NCI-H1694 treated with DMSO at 0.1 percent for 48 hours (cell line): ENCODE measurements around the gene DAW1.
"Not testable (repeated sequence)": the region's sequence is repeated elsewhere in the genome, so short reads cannot be mapped to it uniquely, and the experiment has no call there.

Experiments
- DNase-seq: peaks from one replicate; lab custom pipeline; 2025; lab: John Stamatoyannopoulos, UW

The DAW1 gene, protein sequence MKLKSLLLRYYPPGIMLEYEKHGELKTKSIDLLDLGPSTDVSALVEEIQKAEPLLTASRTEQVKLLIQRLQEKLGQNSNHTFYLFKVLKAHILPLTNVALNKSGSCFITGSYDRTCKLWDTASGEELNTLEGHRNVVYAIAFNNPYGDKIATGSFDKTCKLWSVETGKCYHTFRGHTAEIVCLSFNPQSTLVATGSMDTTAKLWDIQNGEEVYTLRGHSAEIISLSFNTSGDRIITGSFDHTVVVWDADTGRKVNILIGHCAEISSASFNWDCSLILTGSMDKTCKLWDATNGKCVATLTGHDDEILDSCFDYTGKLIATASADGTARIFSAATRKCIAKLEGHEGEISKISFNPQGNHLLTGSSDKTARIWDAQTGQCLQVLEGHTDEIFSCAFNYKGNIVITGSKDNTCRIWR

GRCh38 chr2:227871375-227871791 is at the start of gene DAW1:
Gene DAW1, plus strand, starts transcription at chr2:227871631. Its CDS starts 59 bp downstream, at chr2:227871690.
- DNase-seq, result no peak

DNA sequence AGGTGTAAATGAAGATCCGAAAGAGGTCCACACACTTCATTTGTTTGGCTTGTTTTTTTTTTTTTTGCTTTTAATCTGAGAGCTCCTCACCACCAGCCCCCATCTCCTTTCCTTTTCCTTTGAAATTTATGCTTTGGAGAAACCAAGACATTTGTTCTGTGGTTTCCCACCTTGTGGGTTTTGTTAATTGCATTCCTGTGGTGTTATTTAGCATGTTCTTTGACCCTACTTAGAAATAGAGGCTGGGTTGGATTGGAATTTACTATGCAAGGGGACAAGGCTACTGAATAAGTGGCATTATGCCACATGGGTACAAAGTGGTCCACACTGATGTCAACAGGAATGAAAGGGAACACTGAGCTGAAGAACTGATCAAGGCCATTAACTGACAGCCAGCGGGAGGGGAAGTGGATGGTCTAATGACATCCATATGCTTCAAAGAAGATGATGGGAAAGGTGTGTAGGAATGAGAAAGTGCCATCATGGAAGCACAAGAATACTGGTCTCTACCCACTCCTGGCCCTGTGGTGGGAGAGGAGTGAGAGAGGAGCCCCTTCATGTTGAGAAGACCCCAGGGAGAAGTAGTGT is 48.9 kb upstream of the DAW1 start:
- no peak for DNase-seq

- DNase-seq, result no peak
Observed at GRCh38 chr2:227823922-227824321, 47.5 kb upstream of the DAW1 start.

GRCh38 chr2:227824711-227825110 is 46.7 kb upstream of the DAW1 start:
- no peak for DNase-seq

GRCh38 chr2:227826019-227826521 is 45.4 kb upstream of the DAW1 start:
- DNase-seq, result no peak

DNA sequence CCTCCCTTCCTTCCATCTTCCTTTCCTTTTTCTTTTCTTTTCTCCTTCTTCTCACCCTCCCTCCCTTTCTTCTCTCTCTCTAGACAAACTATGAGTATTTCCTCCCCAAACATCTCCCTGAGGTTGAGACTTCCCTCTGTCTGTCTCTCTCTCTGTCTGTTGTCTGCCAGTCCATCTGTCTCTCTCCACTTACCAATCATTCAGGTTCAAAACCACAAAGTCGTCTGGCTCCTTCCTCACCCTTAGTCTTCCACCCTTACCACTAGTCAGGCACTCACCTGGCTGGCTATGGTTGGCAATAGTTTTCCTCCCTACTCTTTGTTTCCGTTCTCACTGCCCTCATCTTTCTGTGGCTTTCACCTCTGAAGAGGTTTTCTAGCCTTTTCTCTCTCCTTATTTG is 44.9 kb upstream of the DAW1 start:
- DNase-seq, result no peak

DNA sequence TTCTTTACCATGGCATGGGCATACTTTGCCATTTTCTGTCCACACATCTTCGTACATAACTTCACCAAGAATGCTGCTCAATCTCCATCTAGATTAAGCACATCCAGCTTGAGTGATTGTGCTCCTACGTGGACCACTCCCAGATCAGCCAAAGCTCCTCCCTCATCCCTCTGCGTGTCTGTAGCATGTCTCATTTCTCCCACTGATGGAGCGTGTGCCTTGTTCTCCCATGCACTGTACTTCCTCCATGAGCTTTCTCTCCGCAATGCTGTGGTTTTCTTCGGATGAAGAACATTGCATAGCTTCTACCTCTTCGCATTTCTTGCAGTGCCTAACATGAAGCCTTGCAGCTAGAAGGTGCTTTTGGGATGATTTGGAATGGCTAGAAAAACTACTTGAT is 44.3 kb upstream of the DAW1 start:
- no peak for DNase-seq

DNA sequence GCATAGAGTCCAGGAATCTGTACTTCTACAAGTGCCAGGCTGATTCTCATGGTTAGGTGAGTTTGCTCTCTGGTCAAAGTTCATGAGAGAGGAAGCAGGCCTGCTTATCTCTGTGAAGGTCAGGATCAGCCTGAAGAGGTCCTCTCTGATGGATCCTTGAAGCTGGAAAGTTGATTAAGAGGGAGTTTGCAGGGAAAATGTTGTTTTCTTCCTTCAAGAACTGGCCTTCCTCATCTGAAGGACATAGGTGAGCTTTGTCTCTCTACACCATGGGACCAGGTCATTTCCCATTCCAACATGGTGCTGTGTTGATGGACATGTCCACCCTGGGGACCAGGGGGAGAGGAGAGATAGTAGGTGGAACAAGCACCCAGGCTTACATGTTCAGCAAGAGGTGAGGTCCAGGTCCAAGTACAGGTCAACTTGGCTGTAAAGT is 42.9 kb upstream of the DAW1 start:
- DNase-seq, result no peak

DNA sequence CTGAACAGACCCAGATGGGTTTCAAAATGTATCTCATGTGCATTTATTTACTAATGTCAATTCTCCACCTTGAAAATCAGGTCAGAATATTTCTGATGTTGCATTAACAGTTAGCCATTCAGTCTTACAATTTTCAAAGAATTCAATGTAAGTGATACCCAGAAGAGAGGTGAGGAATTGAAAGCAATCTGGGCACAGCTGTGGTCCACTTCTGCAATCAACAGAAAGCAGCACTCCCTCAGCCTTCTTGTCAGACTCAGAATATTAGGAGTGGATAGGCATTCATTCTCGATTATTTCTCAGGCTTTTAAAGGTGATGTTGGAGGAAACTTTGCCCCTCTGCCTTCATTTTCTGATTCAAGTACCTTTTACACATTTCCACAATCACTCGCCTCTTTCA is 42.1 kb upstream of the DAW1 start:
- no peak for DNase-seq

- DNase-seq, result no peak
Observed at GRCh38 chr2:227834423-227834822, 37.0 kb upstream of the DAW1 start.

- no peak for DNase-seq
Observed at GRCh38 chr2:227834916-227835650, 36.3 kb upstream of the DAW1 start.

GRCh38 chr2:227839339-227840129 is 31.9 kb upstream of the DAW1 start:
- DNase-seq, result not testable (repeated sequence)

- DNase-seq, result no peak
Observed at GRCh38 chr2:227846831-227847230, 24.6 kb upstream of the DAW1 start.

GRCh38 chr2:227848146-227848545 is 23.3 kb upstream of the DAW1 start:
- no peak for DNase-seq

DNA sequence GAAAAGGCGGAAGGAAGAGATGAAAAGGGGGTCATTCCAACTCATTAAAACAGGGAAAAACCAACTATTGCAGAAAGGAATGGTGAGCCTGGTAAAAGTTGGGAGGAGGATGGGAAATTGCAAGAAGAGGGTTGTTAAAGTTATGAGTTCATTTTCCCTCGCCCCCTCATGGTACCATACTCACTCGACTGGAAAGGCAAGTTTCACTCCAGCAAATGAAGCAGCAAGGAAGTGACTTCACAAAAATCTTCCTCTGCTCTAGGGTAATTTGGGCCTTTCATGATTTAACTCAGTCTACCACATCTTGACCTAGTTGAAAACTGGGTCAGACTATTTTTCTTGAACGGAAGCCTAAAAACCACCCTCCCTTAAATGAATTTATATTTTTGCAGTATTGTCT is 22.8 kb upstream of the DAW1 start:
- no peak for DNase-seq

GRCh38 chr2:227849906-227850305 is 21.5 kb upstream of the DAW1 start:
- no peak for DNase-seq

GRCh38 chr2:227853204-227853629 is 18.2 kb upstream of the DAW1 start:
- DNase-seq, result no peak

DNA sequence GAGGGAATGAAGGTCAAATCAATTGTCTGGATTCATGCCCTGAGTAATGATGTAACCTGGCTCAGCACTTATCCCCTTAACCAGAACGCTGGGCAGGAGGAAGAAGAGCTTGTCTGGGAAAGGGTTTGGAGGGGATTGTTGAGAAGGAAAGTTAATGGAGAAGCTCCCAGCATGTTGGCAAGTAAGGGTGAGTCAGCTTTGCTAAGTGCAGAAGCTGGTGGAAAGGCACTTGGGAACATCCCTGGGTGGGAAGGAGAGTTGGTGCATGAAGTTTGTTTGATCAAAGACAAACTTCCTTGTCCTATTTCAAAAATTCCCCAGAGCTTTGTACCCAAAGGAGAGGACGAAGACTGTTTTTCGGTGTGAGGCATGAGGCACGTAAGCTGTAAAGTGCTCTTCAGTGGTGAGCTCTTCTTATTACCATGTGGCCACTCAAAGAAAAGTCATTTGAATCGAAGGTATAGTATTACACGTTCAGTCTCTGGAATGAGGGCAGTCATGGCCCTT is 17.6 kb upstream of the DAW1 start:
- DNase-seq, result no peak

DNA sequence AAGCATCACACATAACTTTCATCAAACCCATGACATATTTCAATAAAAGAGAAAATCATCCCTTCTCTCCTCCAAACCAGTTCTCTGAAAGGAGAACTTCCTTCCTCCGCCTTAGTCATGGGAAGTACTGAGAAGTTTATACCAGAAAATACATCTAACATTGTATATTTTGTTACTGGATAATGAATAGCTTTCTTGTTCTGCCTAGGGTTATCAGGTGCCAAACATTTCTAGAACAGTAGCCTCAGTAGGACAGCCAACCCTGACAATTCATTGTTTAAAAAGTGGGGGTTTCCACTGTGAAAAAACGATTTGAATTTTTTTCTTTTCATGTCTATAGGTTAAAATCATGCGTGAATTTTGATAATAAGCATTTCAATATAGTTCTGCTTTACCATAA is 16.0 kb upstream of the DAW1 start:
- no peak for DNase-seq

DNA sequence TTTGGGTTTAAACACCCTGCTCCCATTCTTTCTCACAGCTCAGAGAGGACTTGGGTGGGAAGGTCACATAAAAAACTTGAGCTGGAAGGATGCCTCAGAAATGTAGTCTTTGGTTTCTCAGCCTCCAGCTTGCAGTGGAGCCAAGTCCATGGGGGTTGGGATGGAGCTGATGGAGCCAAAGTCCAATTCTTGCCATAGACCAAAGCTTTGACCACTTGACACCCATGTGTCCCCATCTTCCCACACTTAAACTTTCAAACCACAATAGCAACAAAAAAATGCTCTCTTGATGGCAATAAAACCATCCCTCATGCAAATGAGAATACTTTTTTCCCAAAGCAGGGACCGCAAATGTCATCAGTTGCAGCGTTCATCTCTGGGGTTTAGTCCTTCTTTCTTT is 14.7 kb upstream of the DAW1 start:
- DNase-seq, result no peak

GRCh38 chr2:227860221-227860641 is 11.2 kb upstream of the DAW1 start:
- no peak for DNase-seq

GRCh38 chr2:227861011-227861410 is 10.4 kb upstream of the DAW1 start:
- DNase-seq, result no peak
